PFSK-1 (cell line): ENCODE data around the gene GCFC2.

Experiments
- FOXP2 ChIP-seq: optimal IDR thresholded peaks from 2 replicates; pipeline ENCODE3; 2011; ENCODE audit warnings: borderline replicate concordance, control low read depth, inconsistent platforms; ENCODE audit not compliant: insufficient read depth; ENCODE audit errors: extremely low read length, extremely low read depth
- POLR2AphosphoS5 ChIP-seq: IDR thresholded peaks from 2 replicates; pipeline ENCODE4 v1.6.1; 2012; ENCODE audit warnings: low read depth, mild to moderate bottlenecking, control low read depth, low read length, moderate library complexity
- REST ChIP-seq, 2 experiments: IDR thresholded peaks; 2 replicates each; pipeline versions ENCODE4 v1.6.1 to v1.8.0; 2011 to 2012; ENCODE audit warnings: low read depth in 2 of 2, low read length in 2 of 2, control low read depth in 1 of 2, inconsistent platforms in 1 of 2, mild to moderate bottlenecking in 1 of 2, moderate library complexity in 1 of 2; ENCODE audit not compliant: insufficient read depth in 1 of 2
- SIN3A ChIP-seq: IDR thresholded peaks from 2 replicates; pipeline ENCODE4 v1.6.1; 2012; ENCODE audit warnings: mild to moderate bottlenecking, low read length, moderate library complexity, borderline replicate concordance; ENCODE audit not compliant: insufficient read depth
- TAF1 ChIP-seq: IDR thresholded peaks from 2 replicates; pipeline ENCODE4 v1.6.1; 2012; ENCODE audit warnings: low read length, control low read depth, borderline replicate concordance; ENCODE audit not compliant: insufficient read depth

The GCFC2 gene

GRCh38 chr2:75720525-75720924 lies 9.8 kb upstream of the GCFC2 start:
- TF ChIP-seq TAF1, result no peak
- TF ChIP-seq POLR2AphosphoS5, result no peak
- no peak for TF ChIP-seq SIN3A
- TF ChIP-seq FOXP2, result no peak
- TF ChIP-seq REST (IDR thresholded peaks at IDR 0.05; ENCODE audit: insufficient read depth in 1 of 2, low read depth in 2 of 2, low read length in 2 of 2), result no peak

GRCh38 chr2:75719616-75720015 lies 8.9 kb upstream of the GCFC2 start:
- TF ChIP-seq REST (IDR thresholded peaks at IDR 0.05; ENCODE audit: insufficient read depth in 1 of 2, low read depth in 2 of 2, low read length in 2 of 2), result no peak
- no peak for TF ChIP-seq POLR2AphosphoS5
- TF ChIP-seq FOXP2, result no peak
- TF ChIP-seq TAF1, result no peak
- TF ChIP-seq SIN3A, result no peak

- TF ChIP-seq REST (IDR thresholded peaks at IDR 0.05; ENCODE audit: insufficient read depth in 1 of 2, low read depth in 2 of 2, low read length in 2 of 2), result no peak
- TF ChIP-seq SIN3A, result no peak
- TF ChIP-seq FOXP2, result no peak
- no peak for TF ChIP-seq TAF1
- TF ChIP-seq POLR2AphosphoS5, result no peak
Measured at GRCh38 chr2:75716406-75716805, 5.7 kb upstream of the GCFC2 start.

- TF ChIP-seq FOXP2 (no peak), POLR2AphosphoS5 (no peak), REST (IDR thresholded peaks at IDR 0.05; ENCODE audit: insufficient read depth in 1 of 2, low read depth in 2 of 2, low read length in 2 of 2) (no peak), TAF1 (no peak), SIN3A (no peak)
Measured at GRCh38 chr2:75710220-75710576, 517 bp downstream of the GCFC2 start.

GRCh38 chr2:75709297-75709696 lies 1.4 kb downstream of the GCFC2 start:
- TF ChIP-seq POLR2AphosphoS5 (no peak), REST (IDR thresholded peaks at IDR 0.05; ENCODE audit: insufficient read depth in 1 of 2, low read depth in 2 of 2, low read length in 2 of 2) (no peak), FOXP2 (no peak), TAF1 (no peak), SIN3A (no peak)
